Measurements from ENCODE around the gene NFATC2. TPM values are rescaled to one million over a fixed set of nuclear protein-coding genes. Genes with fewer than 3 reads are reported as not detected.

Gene NFATC2
- total RNA-seq, 1 experiment from 2014 or later, result 0.61 TPM

- no peaks in the 10 kb centered on the region for H3K27me3 ChIP-seq (ENCODE audit: insufficient read depth, low read length)
- no peak overlapping the region for H2BK120ac ChIP-seq (ENCODE audit: low read depth, low read length, poor library complexity, severe bottlenecking)
- H3K27ac ChIP-seq (ENCODE audit: insufficient read length, low read depth, low read length), result no peak overlapping the region
- H3K79me2 ChIP-seq (ENCODE audit: insufficient read depth, low read length), result no peaks in the 10 kb centered on the region
- H4K8ac ChIP-seq (replicated peaks; ENCODE audit: insufficient read length, low read depth, low read length), result no peak overlapping the region
- H3K18ac ChIP-seq (ENCODE audit: insufficient read length, low read depth, low read length), result no peak overlapping the region
- H3K4me3 Mint-ChIP-seq, result no peak overlapping the region
- H2AFZ ChIP-seq (ENCODE audit: low read length), result no peak overlapping the region
- no peak overlapping the region for H2BK20ac ChIP-seq (ENCODE audit: low read depth, low read length, poor library complexity, severe bottlenecking)
- no peak overlapping the region for H4K91ac ChIP-seq (ENCODE audit: insufficient read length, low read depth, low read length)
- no peak overlapping the region for H3K23ac ChIP-seq (ENCODE audit: insufficient read length, low read depth, low read length)
- no peaks in the 10 kb centered on the region for H4K20me1 ChIP-seq (ENCODE audit: control insufficient read depth, insufficient read depth, insufficient read length)
- H3K4me1 ChIP-seq (ENCODE audit: insufficient read depth, low read length), result no peaks in the 10 kb centered on the region
- no peaks in the 10 kb centered on the region for H3K79me1 ChIP-seq (ENCODE audit: insufficient read depth, low read depth, low read length, poor library complexity, severe bottlenecking)
- no peak overlapping the region for H3K9ac ChIP-seq (ENCODE audit: extremely low read depth, insufficient read length, low read length)
- H3K23me2 ChIP-seq (ENCODE audit: insufficient read length, low read depth, low read length, poor library complexity, severe bottlenecking), result no peaks in the 10 kb centered on the region
- H3K4me1 Mint-ChIP-seq, result no peaks in the 10 kb centered on the region
- H4K5ac ChIP-seq (ENCODE audit: insufficient read length, low read depth, low read length), result no peak overlapping the region
- peaks cover 16 to 20% of the 10 kb centered on the region in 2 experiments for H3K9me3 Mint-ChIP-seq
- H3K27me3 Mint-ChIP-seq (ENCODE audit: low read depth), result peaks cover 5% of the 10 kb centered on the region; the same call in 1 of the 2 replicates
- no peak for TF ChIP-seq CTCF (conservative IDR thresholded peaks at IDR 0.05)
- no peak overlapping the region for H3K14ac ChIP-seq (ENCODE audit: insufficient read depth, low read length)
- H2BK5ac ChIP-seq (ENCODE audit: insufficient read length, low read length), result no peak overlapping the region
- H2AK5ac ChIP-seq (ENCODE audit: insufficient read length, low read length), result no peak overlapping the region
- H3K4ac ChIP-seq (ENCODE audit: low read depth, low read length), result no peak overlapping the region
- peaks cover 8% of the 10 kb centered on the region for H3K9me3 ChIP-seq (ENCODE audit: control insufficient read depth, low read depth, low read length)
- H2BK12ac ChIP-seq (ENCODE audit: insufficient read length, low read depth, low read length), result no peak overlapping the region
- H3K4me2 ChIP-seq (ENCODE audit: insufficient read depth, insufficient read length, low read length), result no peak overlapping the region
- DNase-seq, result no peak
- WGBS (ENCODE audit: extremely low coverage, insufficient read length, low lambda C conversion rate), result no CpG with 5 or more reads among the region's 1 CpG
- no peak overlapping the region for H3T11ph ChIP-seq (ENCODE audit: low read length)
- H3K27ac Mint-ChIP-seq, result no peak overlapping the region; a peak in 1 of 7 replicates
- peaks cover 3 to 13% (median 4%) of the 10 kb centered on the region in 3 experiments for H3K36me3 Mint-ChIP-seq (ENCODE audit: insufficient read depth in 1 of 3, low read depth in 3 of 3)
- H3K56ac ChIP-seq (ENCODE audit: insufficient read length, low read depth, low read length), result no peak overlapping the region
- no peak overlapping the region for H2BK15ac ChIP-seq (ENCODE audit: low read depth, low read length)
Observed at GRCh38 chr20:51359947-51360346, 182.6 kb downstream of the NFATC2 start.
